Common myeloid progenitor, CD34-positive (primary cell): ENCODE measurements around the gene SPAG6. TPM values are rescaled to one million over a fixed set of nuclear protein-coding genes. Genes with fewer than 3 reads are reported as not detected.
A peak's percentile ranks its signal among the peaks of the same experiment; 100 is the strongest.

Experiments used
- CTCF ChIA-PET: fragments of 350-600 bp; sonication (Branson Sonifier 250); formaldehyde crosslinking; loops from one replicate; lab custom pipeline; 2021; ENCODE audit warnings: antibody characterized with exemption; lab: Charles Lee
- POLR2A ChIA-PET: fragments of 350-600 bp; sonication (Branson Sonifier 250); formaldehyde crosslinking; loops from one replicate; lab custom pipeline; 2021; ENCODE audit warnings: antibody characterized with exemption; lab: Charles Lee
- DNase-seq, 3 donors: peaks; one replicate each; pipeline versions ENCODE4 v3.0.0 to v3.0.0-alpha.2; 2013
- H3K27ac ChIP-seq, 2 experiments: 1 replicate in 1 of 2; 2 replicates in 1 of 2; pipeline ENCODE4 v1.7.0; 2013; ENCODE audit warnings: inconsistent platforms in 2 of 2, low read length in 2 of 2, mild to moderate bottlenecking in 2 of 2, low read depth in 1 of 2, moderate library complexity in 1 of 2; ENCODE audit not compliant: severe bottlenecking in 2 of 2, insufficient read depth in 1 of 2, poor library complexity in 1 of 2
- H3K27me3 ChIP-seq, 5 experiments: replicated peaks in 2 of 5; 1 replicate in 3 of 5; 2 replicates in 2 of 5; pipeline versions ENCODE4 v1.6.1 to v1.7.0; 2013; ENCODE audit warnings: low read length in 4 of 5, mild to moderate bottlenecking in 2 of 5, moderate library complexity in 2 of 5, inconsistent platforms in 1 of 5; ENCODE audit not compliant: insufficient read depth in 5 of 5, control insufficient read depth in 4 of 5
- H3K36me3 ChIP-seq, 4 experiments: 1 replicate in 2 of 4; 2 replicates in 2 of 4; pipeline versions ENCODE4 v1.6.1 to v1.7.0; 2013; ENCODE audit warnings: low read length in 3 of 4, control low read depth in 1 of 4, mild to moderate bottlenecking in 1 of 4; ENCODE audit not compliant: control insufficient read depth in 4 of 4, insufficient read depth in 4 of 4
- H3K4me1 ChIP-seq, 4 experiments: 1 replicate in 3 of 4; 2 replicates in 1 of 4; pipeline versions ENCODE4 v1.6.1 to v1.7.1; 2013; ENCODE audit warnings: low read length in 3 of 4, mild to moderate bottlenecking in 3 of 4, control low read depth in 1 of 4, inconsistent platforms in 1 of 4, moderate library complexity in 1 of 4; ENCODE audit not compliant: control insufficient read depth in 4 of 4, insufficient read depth in 4 of 4; ENCODE audit errors: control extremely low read depth in 1 of 4
- H3K4me3 ChIP-seq, 7 experiments: 1 replicate in 4 of 7; 2 replicates in 3 of 7; pipeline versions ENCODE4 v1.5.1 to v1.7.0; 2013; ENCODE audit warnings: mild to moderate bottlenecking in 7 of 7, low read length in 6 of 7, moderate library complexity in 6 of 7, inconsistent platforms in 2 of 7, low read depth in 2 of 7, control low read depth in 1 of 7; ENCODE audit not compliant: insufficient read depth in 4 of 7, control insufficient read depth in 1 of 7; ENCODE audit errors: extremely low read depth in 1 of 7
- H3K9me3 ChIP-seq, 5 experiments: 1 replicate in 4 of 5; 2 replicates in 1 of 5; pipeline versions ENCODE4 v1.6.1 to v1.7.1; 2013; ENCODE audit warnings: low read length in 4 of 5, mild to moderate bottlenecking in 2 of 5, inconsistent platforms in 1 of 5, low read depth in 1 of 5, moderate library complexity in 1 of 5; ENCODE audit not compliant: control insufficient read depth in 4 of 5, insufficient read depth in 2 of 5; ENCODE audit errors: control extremely low read depth in 1 of 5
- WGBS: methylation state at CpG from one replicate; pipeline ENCODE4 v1.1.5; 2013; ENCODE audit not compliant: insufficient coverage; 5-methylcytosine and 5-hydroxymethylcytosine counted together
- polyA plus RNA-seq: library from polyadenylated mRNA; unstranded; fragments of 120-200 nt; gene quantifications from one replicate; pipeline ENCODE4 v1.2.1, GENCODE V29; 2013

The SPAG6 gene
- 4.7 TPM for polyA plus RNA-seq

DNA sequence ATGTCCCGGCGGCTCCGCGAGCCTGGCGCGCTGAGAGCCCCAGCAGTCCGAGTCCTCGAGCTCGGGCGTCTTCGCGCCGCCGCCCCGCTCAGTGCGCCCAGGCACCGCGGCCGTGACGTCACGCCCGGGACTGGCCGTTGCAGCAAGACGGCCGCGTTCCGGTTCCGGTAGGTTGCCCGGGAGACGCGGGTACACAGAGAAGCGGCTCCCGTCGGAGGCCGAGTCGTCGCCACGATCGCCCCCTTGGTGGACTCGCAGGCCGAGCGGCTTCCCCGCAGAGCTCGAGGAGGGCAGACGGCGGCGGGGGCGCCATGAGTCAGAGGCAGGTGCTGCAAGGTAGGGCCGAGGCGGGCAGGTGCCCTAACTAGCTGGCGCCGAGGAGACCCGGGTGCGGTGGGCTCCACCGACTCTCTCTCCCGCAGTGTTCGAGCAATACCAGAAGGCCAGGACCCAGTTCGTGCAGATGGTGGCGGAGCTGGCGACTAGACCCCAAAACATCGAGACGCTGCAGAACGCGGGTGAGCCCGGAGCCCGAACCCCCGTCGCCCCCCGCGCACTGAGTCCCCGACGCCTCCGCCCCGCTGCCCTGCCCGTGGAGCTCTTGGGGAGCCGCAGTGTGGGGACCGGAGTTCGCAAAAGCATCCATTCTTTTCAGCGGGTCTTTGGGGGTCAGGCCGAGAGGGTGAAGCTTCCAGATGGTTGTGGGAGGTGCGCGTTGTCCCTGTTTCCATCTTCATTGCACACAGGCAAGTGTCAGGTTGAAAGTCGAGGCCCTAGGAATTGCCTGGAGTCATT, at the start of gene SPAG6:
TSS of gene SPAG6 (plus strand) at position 196 of the 795 bp plus-strand sequence. CDS start at position 312, 116 bp downstream.
- peak within 1 kb of the TSS in 6 of 7 experiments; percentile 26 to 73 (median 54) for H3K4me3 ChIP-seq
- H3K27me3 ChIP-seq: peaks cover 23 to 69% (median 41%) of the 10 kb centered on the region in 5 experiments
- H3K9me3 ChIP-seq: peaks cover 0 to 5% (median 0%) of the 10 kb centered on the region in 5 experiments
- H3K4me1 ChIP-seq: peaks cover 4 to 20% (median 17%) of the 10 kb centered on the region in 4 experiments
- no peaks in the 10 kb centered on the region for H3K36me3 ChIP-seq
- ChIA-PET POLR2A (no interaction called here), CTCF (interaction anchor here (0.9 to 1.2 kb wide), 3 partner anchors 11 to 45 kb away, joined by 3 to 4 read pairs (median 3); partner anchors contain the start of gene COMMD3)
- DNase-seq: peak; percentile 79 to 88 (median 86)
- no peak within 1 kb of the TSS for H3K27ac ChIP-seq
- WGBS: 7% methylated on average over 82 of the region's 83 CpGs

- Histone ChIP-seq H3K27me3 (no peaks in the 10 kb centered on the region), H3K4me1 (no peaks in the 10 kb centered on the region), H3K4me3 (no peak overlapping the region), H3K9me3 (peaks cover 0 to 2% (median 0%) of the 10 kb centered on the region in 5 experiments), H3K27ac (no peak overlapping the region), H3K36me3 (no peaks in the 10 kb centered on the region)
- ChIA-PET POLR2A (no interaction called here), CTCF (no interaction called here)
- DNase-seq: no peak
- WGBS: 83% methylated on average over 1 of the region's 4 CpGs
These were observed 44.1 kb upstream of the SPAG6 start for GRCh38 chr10:22301193-22301592.

DNA sequence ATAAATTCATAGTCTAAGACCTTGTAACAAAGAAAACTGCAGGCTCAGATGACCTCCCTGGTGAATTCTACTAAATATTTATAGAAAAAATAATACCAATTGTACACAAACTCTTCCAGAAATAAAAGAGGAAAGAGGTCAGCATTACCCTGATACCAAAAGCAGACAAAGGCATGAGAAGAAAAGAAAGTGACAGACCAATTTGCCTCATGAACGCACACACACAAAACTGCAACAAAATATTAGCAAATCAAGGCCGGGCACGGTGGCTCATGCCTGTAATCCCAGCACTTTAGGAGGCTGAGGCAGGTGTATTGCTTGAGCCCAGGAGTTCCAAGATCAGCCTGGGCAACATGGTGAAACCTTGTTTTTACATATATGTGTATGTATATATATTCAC, 41.8 kb upstream of the SPAG6 start:
- no CpG with 5 or more reads among the region's 3 CpGs for WGBS
- no peaks in the 10 kb centered on the region for H3K4me1 ChIP-seq
- POLR2A ChIA-PET: no interaction called here
- H3K4me3 ChIP-seq: no peak overlapping the region
- H3K27ac ChIP-seq: no peak overlapping the region
- no peaks in the 10 kb centered on the region for H3K36me3 ChIP-seq
- no peak for DNase-seq
- H3K27me3 ChIP-seq: no peaks in the 10 kb centered on the region
- H3K9me3 ChIP-seq: peaks cover 0 to 2% (median 0%) of the 10 kb centered on the region in 5 experiments
- CTCF ChIA-PET: no interaction called here

DNA sequence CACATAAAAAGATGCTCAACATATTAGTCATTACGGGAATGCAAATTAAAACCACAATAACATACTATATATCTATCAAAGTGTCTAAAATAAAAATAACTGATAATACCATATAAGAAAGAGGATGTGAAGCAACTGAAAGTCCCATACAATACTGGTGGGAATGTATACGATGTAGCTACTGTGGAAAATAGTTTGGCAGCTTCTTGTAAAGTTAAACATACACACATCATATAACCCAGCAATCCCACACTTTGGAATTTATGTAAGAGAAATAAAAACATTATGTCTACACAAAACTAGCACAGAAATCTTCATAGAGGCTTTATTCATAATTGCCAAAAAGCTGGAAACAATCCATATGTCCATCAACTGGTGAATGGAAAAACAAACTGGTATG, 39.6 kb upstream of the SPAG6 start:
- ChIA-PET CTCF (interaction anchor here (0.9 kb wide), 1 partner anchor 9 kb away, joined by 3 read pairs; no protein-coding TSS in a partner anchor), POLR2A (no interaction called here)
- H3K9me3 ChIP-seq: peaks cover 0 to 2% (median 0%) of the 10 kb centered on the region in 5 experiments
- H3K4me1 ChIP-seq: no peaks in the 10 kb centered on the region
- H3K27ac ChIP-seq: no peak overlapping the region
- no CpG with 5 or more reads among the region's 2 CpGs for WGBS
- no peaks in the 10 kb centered on the region for H3K36me3 ChIP-seq
- DNase-seq: no peak
- no peak overlapping the region for H3K4me3 ChIP-seq
- H3K27me3 ChIP-seq: no peaks in the 10 kb centered on the region

DNA sequence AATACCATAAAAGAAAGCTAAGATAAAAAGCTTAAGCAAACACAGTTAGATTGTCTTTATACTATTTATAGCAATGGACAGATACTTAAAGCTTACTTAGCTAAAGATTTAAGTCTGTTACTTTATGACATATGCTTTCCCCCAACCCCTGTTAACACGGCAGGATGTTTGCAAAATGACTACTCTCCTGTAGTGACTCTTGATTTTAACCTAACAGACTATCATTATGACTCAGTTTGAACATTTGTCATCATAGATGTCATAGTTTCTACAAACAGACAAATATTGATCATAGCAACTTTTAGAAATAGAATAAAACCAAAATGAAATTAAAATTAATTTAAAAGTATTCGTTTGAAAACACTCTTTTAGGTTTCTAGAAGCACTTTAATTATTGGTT, 36.9 kb upstream of the SPAG6 start:
- ChIA-PET POLR2A (no interaction called here), CTCF (no interaction called here)
- Histone ChIP-seq H3K27ac (no peak overlapping the region), H3K4me3 (no peak overlapping the region), H3K9me3 (peaks cover 0 to 2% (median 0%) of the 10 kb centered on the region in 5 experiments), H3K4me1 (peaks cover 0 to 8% (median 0%) of the 10 kb centered on the region in 4 experiments), H3K27me3 (no peaks in the 10 kb centered on the region), H3K36me3 (no peaks in the 10 kb centered on the region)
- no CpG with 5 or more reads among the region's 2 CpGs for WGBS
- DNase-seq: peak in 1 of 3 donors; percentile 41

DNA sequence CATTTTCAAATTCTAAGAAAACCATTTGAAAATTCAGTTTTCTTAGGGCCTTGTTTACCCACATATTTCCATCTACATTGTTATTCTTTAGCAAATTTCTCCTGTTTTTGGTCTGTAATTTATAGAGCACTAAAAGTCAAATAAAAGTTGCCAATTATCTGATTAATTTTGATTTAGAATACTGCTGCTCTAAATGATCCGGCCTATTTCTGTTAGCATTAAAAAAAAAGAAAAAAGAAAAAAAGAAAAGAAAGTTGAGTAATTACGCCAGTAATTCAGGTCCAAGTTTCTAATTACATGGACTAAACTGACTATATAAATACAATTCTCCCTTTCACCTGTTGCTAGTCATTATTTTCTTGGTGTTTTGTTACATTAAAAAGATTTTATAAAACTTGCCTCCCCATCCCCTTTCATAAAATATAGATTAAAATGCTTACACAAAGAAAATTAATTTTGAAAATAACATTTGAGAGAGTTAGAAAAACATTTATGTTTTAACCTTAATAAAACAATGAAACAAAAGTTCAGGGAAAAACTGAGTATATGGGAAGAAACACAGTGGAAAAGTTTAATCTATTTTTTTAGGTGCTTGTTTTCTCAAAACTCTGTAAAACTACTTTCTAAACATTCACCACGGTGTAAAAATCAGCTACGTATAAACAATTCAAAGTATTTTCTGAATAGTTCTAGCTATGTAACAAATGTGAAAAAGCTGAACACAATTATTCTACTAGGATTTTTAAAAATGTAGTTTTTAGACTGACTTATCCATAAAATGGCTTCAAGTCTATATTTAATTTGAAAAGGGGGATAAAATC, 35.9 kb upstream of the SPAG6 start:
- H3K4me3 ChIP-seq: no peak overlapping the region
- ChIA-PET POLR2A (no interaction called here), CTCF (interaction anchor here (1.2 kb wide), 1 partner anchor 10 kb away, joined by 3 read pairs; no protein-coding TSS in a partner anchor)
- peaks cover 0 to 18% (median 0%) of the 10 kb centered on the region in 4 experiments for H3K4me1 ChIP-seq
- no peak for DNase-seq
- H3K9me3 ChIP-seq: no peaks in the 10 kb centered on the region
- no CpG with 5 or more reads among the region's 4 CpGs for WGBS
- no peaks in the 10 kb centered on the region for H3K27me3 ChIP-seq
- H3K36me3 ChIP-seq: no peaks in the 10 kb centered on the region
- no peak overlapping the region for H3K27ac ChIP-seq
